Measurements from ENCODE around the gene TOP1. TPM values are rescaled to one million over a fixed set of nuclear protein-coding genes. Genes with fewer than 3 reads are reported as not detected.
"Not testable (repeated sequence)": the region's sequence is repeated elsewhere in the genome, so short reads cannot be mapped to it uniquely, and the experiment has no call there.

TOP1 gene
- total RNA-seq, 1 donor from 2014 or later, result 102 TPM

DNA sequence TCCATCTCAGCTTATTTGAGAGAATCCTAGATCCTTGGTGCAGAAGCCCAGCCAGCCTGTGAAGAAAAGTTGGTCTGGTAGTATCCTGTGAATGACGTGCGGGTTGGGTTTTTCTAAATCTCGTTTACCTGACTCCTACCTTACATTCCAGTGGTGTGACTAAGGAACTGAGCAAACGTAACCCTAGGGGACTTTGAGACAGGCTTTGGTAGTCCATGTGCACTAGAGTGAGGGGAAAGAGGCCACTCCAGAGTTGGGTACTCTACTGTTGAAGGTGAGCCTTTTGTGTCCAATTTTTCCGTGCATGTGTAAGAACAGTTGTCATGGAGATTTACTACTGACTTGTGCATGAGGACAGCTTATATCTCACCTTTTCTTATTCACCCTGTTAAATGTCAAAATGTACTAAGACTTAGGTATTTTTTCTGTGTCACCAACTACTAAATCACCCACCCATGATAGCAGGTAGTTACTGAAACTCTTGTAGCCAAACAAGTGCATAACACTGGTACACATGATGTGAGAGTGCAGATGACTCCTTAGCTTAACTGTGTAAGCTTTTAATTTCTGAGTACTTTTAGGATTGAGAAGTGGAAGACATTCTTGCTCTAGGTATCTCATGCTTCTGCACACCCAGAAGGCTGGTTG is 82.4 kb downstream of the TOP1 start:
- no peak overlapping the region for H3K27ac Mint-ChIP-seq (ENCODE audit: unreplicated experiment)
- peaks cover 45% of the 10 kb centered on the region for H3K36me3 Mint-ChIP-seq (ENCODE audit: low read depth)

DNA sequence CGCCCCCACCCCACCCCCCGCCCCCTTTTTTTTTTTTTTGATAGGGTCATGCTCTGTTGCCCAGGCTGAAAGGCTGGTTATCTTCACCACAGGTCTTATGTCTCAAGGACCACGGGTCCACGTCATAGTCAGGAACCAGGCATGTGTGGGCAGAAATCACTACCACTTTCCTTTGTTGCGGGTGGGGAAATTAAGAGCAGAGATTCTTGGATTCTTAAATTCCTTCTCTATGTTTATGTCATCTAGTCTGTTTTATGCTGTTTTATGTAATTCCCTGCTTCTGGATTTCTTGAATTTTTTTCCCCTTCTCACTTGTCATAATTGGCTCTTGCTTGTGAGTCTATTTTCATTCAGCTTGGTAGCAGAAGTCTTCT is 82.9 kb downstream of the TOP1 start:
- Mint-ChIP-seq H3K4me1 (peaks cover 19% of the 10 kb centered on the region), H3K9me3 (no peaks in the 10 kb centered on the region), H3K27ac (ENCODE audit: unreplicated experiment) (no peak overlapping the region), H3K36me3 (ENCODE audit: low read depth) (peaks cover 50% of the 10 kb centered on the region), H3K4me3 (no peak overlapping the region), H3K27me3 (ENCODE audit: low read depth) (no peaks in the 10 kb centered on the region)
- no peak for DNase-seq (ENCODE audit: low read depth, low spot score)
- TF ChIP-seq, protein P1, sequence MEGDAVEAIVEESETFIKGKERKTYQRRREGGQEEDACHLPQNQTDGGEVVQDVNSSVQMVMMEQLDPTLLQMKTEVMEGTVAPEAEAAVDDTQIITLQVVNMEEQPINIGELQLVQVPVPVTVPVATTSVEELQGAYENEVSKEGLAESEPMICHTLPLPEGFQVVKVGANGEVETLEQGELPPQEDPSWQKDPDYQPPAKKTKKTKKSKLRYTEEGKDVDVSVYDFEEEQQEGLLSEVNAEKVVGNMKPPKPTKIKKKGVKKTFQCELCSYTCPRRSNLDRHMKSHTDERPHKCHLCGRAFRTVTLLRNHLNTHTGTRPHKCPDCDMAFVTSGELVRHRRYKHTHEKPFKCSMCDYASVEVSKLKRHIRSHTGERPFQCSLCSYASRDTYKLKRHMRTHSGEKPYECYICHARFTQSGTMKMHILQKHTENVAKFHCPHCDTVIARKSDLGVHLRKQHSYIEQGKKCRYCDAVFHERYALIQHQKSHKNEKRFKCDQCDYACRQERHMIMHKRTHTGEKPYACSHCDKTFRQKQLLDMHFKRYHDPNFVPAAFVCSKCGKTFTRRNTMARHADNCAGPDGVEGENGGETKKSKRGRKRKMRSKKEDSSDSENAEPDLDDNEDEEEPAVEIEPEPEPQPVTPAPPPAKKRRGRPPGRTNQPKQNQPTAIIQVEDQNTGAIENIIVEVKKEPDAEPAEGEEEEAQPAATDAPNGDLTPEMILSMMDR (conservative IDR thresholded peaks at IDR 0.05), result no peak

More for the DNA sequence above, 82.4 kb downstream of the TOP1 start:
- Mint-ChIP-seq H3K9me3 (no peaks in the 10 kb centered on the region), H3K27me3 (ENCODE audit: low read depth) (no peaks in the 10 kb centered on the region), H3K4me1 (peaks cover 19% of the 10 kb centered on the region), H3K4me3 (no peak overlapping the region)
- DNase-seq (ENCODE audit: low read depth, low spot score), result no peak
- TF ChIP-seq, protein P1 (conservative IDR thresholded peaks at IDR 0.05), result no peak

DNA sequence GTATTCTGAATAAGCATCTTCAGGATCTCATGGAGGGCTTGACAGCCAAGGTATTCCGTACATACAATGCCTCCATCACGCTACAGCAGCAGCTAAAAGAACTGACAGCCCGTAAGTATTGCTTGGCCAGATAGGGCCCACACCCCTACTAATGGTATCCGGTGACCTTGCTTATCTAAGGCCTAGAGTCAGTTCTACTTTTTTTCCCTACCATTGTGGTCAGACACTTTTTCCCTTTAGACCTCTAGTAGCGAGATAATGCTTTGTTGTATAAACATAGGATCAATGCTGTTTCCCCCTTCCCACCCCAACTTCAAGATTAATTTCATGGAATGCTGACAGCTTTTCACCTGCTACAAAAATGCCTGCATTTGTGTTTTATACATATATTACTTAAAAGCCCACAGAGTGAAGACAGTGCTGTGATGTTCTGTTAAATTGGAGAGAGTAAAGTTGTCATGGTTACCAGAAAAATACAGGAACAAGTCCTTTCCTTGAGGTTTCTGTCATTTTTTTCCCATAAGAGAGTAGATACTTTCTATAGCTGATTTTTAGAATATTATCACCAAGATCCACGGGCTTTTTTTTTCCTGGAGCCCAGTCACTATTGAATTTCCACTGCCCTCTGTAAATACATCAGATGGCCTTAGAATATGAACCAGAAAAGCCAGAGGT is 87.8 kb downstream of the TOP1 start:
- TF ChIP-seq, protein P1 (conservative IDR thresholded peaks at IDR 0.05), result no peak
- Mint-ChIP-seq H3K27me3 (ENCODE audit: low read depth) (no peaks in the 10 kb centered on the region), H3K36me3 (ENCODE audit: low read depth) (peaks cover 46% of the 10 kb centered on the region), H3K9me3 (no peaks in the 10 kb centered on the region), H3K4me3 (no peak overlapping the region), H3K4me1 (peaks cover 19% of the 10 kb centered on the region), H3K27ac (ENCODE audit: unreplicated experiment) (no peak overlapping the region)
- DNase-seq (ENCODE audit: low read depth, low spot score), result no peak

DNA sequence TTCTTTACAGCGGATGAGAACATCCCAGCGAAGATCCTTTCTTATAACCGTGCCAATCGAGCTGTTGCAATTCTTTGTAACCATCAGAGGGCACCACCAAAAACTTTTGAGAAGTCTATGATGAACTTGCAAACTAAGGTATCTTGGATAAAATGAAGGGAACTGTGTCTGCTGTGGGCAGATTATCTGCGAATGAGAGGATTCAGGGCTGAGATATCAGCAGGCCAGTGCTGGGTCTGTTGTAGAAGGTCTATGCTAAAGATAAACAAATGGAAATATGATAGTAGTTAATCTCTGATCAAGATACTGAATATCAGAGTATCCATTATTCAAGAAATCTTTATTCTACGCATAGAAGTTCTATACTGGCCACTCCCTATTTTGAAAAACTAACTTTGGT is 89.5 kb downstream of the TOP1 start:
- H3K36me3 Mint-ChIP-seq (ENCODE audit: low read depth), result peaks cover 40% of the 10 kb centered on the region
- H3K9me3 Mint-ChIP-seq; H3K4me1 Mint-ChIP-seq; H3K27me3 Mint-ChIP-seq (ENCODE audit: low read depth); H3K27ac Mint-ChIP-seq (ENCODE audit: unreplicated experiment); H3K4me3 Mint-ChIP-seq; DNase-seq (ENCODE audit: low read depth, low spot score): not testable (repeated sequence)

DNA sequence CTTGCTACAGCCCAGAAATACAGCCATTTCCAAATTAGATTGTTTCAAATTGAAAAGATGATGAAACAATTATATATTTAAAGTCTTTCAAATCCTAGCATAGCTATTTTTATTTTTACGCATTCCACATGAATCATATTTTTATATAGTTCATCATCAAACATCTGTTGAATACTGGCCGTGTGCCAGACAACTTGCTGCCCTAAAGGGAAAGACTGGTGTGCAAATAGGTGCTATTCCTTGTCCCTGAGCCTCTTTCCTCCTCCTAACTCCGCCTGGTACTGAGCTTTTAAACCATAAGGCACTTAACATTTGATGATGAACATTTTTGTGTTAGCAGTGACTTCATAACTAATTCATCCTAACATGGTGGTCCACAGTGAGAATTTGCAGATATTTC is 90.0 kb downstream of the TOP1 start:
- no peak overlapping the region for H3K4me3 Mint-ChIP-seq
- peaks cover 41% of the 10 kb centered on the region for H3K36me3 Mint-ChIP-seq (ENCODE audit: low read depth)
- no peak for DNase-seq (ENCODE audit: low read depth, low spot score)
- H3K27ac Mint-ChIP-seq (ENCODE audit: unreplicated experiment), result no peak overlapping the region
- no peaks in the 10 kb centered on the region for H3K9me3 Mint-ChIP-seq
- H3K27me3 Mint-ChIP-seq (ENCODE audit: low read depth), result no peaks in the 10 kb centered on the region
- TF ChIP-seq, protein P1 (conservative IDR thresholded peaks at IDR 0.05), result no peak
- no peaks in the 10 kb centered on the region for H3K4me1 Mint-ChIP-seq

Measured in neural crest cell (in vitro differentiated cells).